HG03064 (cell line): ENCODE data around the gene GPC6.
"Not testable (repeated sequence)": the region's sequence is repeated elsewhere in the genome, so short reads cannot be mapped to it uniquely, and the experiment has no call there.

Experiments
- ATAC-seq: cut with Tn5 transposase; IDR thresholded peaks from one replicate; pipeline ENCODE4 v1.9.1; 2021; ENCODE audit warnings: low read depth; ENCODE audit not compliant: unreplicated experiment

GPC6 gene

GRCh38 chr13:94324767-94325540 lies 1098.3 kb downstream of the GPC6 start:
- ATAC-seq: no peak

GRCh38 chr13:94325650-94326049 lies 1099.0 kb downstream of the GPC6 start:
- ATAC-seq: no peak

- ATAC-seq: peak; percentile 98
Observed at GRCh38 chr13:94327318-94327717, 1100.7 kb downstream of the GPC6 start.

GRCh38 chr13:94328381-94329041 lies 1101.9 kb downstream of the GPC6 start:
- no peak for ATAC-seq

GRCh38 chr13:94329277-94329676 lies 1102.7 kb downstream of the GPC6 start:
- no peak for ATAC-seq

GRCh38 chr13:94329754-94330551 lies 1103.3 kb downstream of the GPC6 start:
- no peak for ATAC-seq

- no peak for ATAC-seq
Observed at GRCh38 chr13:94330552-94331071, 1104.0 kb downstream of the GPC6 start.

- no peak for ATAC-seq
Observed at GRCh38 chr13:94331281-94331680, 1104.7 kb downstream of the GPC6 start.

GRCh38 chr13:94332359-94333096 lies 1105.9 kb downstream of the GPC6 start:
- no peak for ATAC-seq

GRCh38 chr13:94333131-94333820 lies 1106.7 kb downstream of the GPC6 start:
- no peak for ATAC-seq

GRCh38 chr13:94335761-94336526 lies 1109.3 kb downstream of the GPC6 start:
- no peak for ATAC-seq

GRCh38 chr13:94339116-94339687 lies 1112.6 kb downstream of the GPC6 start:
- ATAC-seq: no peak

- no peak for ATAC-seq
Observed at GRCh38 chr13:94342436-94343242, 1116.0 kb downstream of the GPC6 start.

- no peak for ATAC-seq
Observed at GRCh38 chr13:94343243-94343585, 1116.6 kb downstream of the GPC6 start.

GRCh38 chr13:94343687-94344086 lies 1117.1 kb downstream of the GPC6 start:
- not testable (repeated sequence) for ATAC-seq

GRCh38 chr13:94344126-94344818 lies 1117.7 kb downstream of the GPC6 start:
- no peak for ATAC-seq

GRCh38 chr13:94345374-94346195 lies 1119.0 kb downstream of the GPC6 start:
- ATAC-seq: no peak
